Endothelial cell of umbilical vein (primary cell): ENCODE results near the gene MAPK6. TPM values are rescaled to one million over a fixed set of nuclear protein-coding genes. Genes with fewer than 3 reads are reported as not detected.

Experiments used
- BruUV-seq: library from RNA; stranded (reverse); fragments of 400-500 nt; replicated peaks from 2 replicates; lab custom pipeline; 2021; lab: Mats Ljungman, UMichigan
- CTCF ChIA-PET: fragments of 300-600, 350-600 bp; sonication (Branson Sonifier 250); formaldehyde crosslinking; loops from one replicate; lab custom pipeline; 2021; ENCODE audit warnings: antibody characterized with exemption, inconsistent platforms; lab: Charles Lee
- POLR2A ChIA-PET: fragments of 300-600, 350-600 bp; sonication (Branson Sonifier 250); formaldehyde crosslinking; loops from one replicate; lab custom pipeline; 2021; ENCODE audit warnings: antibody characterized with exemption, inconsistent platforms; lab: Charles Lee
- DNase-seq: peaks from one replicate; pipeline ENCODE4 v3.0.0-alpha.2; 2011; ENCODE audit warnings: low read depth, low spot score
- FAIRE-seq: peaks from 2 replicates; lab custom pipeline; 2011; peaks lifted over from hg19 to GRCh38; lab: Jason Lieb, UNC
- H2AFZ ChIP-seq: 2 replicates; pipeline ENCODE4 v1.6.0; 2012; ENCODE audit warnings: low read depth, low read length, control low read depth, inconsistent platforms
- H3K27ac ChIP-seq: 2 replicates; pipeline ENCODE4 v1.5.1; 2011; ENCODE audit warnings: low read depth, mild to moderate bottlenecking, control low read depth, low read length, moderate library complexity; ENCODE audit not compliant: insufficient read depth
- H3K27me3 ChIP-seq, 2 experiments: 2 replicates each; pipeline versions ENCODE4 v1.6.0 to v1.6.1; 2011; ENCODE audit warnings: low read length in 2 of 2, mixed read lengths in 1 of 2; ENCODE audit not compliant: control insufficient read depth in 2 of 2, insufficient read depth in 2 of 2
- H3K36me3 ChIP-seq, 2 experiments: 2 replicates in 1 of 2; 3 replicates in 1 of 2; pipeline ENCODE4 v1.5.1; 2011; ENCODE audit warnings: low read length in 2 of 2, mild to moderate bottlenecking in 1 of 2, moderate library complexity in 1 of 2; ENCODE audit not compliant: control insufficient read depth in 2 of 2, insufficient read depth in 2 of 2; ENCODE audit errors: extremely low read depth in 1 of 2
- H3K4me1 ChIP-seq: 3 replicates; pipeline ENCODE4 v1.5.1; 2011; ENCODE audit warnings: mild to moderate bottlenecking, low read length; ENCODE audit not compliant: control insufficient read depth, insufficient read depth; ENCODE audit errors: extremely low read depth
- H3K4me2 ChIP-seq: 2 replicates; pipeline ENCODE4 v1.6.1; 2011; ENCODE audit warnings: low read length, control low read depth, mixed read lengths; ENCODE audit not compliant: insufficient read depth
- H3K4me3 ChIP-seq, 3 experiments: fragments of 200-600 bp in 1 of 3; sonication (generic), shearing (Covaris generic) in 1 of 3; replicated peaks in 1 of 3; 2 replicates each; pipeline ENCODE4 v1.5.1; 2011 to 2016; ENCODE audit warnings: control low read depth in 3 of 3, low read length in 3 of 3, mild to moderate bottlenecking in 2 of 3, inconsistent platforms in 1 of 3, low read depth in 1 of 3, moderate library complexity in 1 of 3; ENCODE audit not compliant: insufficient read depth in 1 of 3
- H3K79me2 ChIP-seq: 2 replicates; pipeline ENCODE4 v1.6.0; 2012; ENCODE audit warnings: low read length, inconsistent platforms; ENCODE audit not compliant: control insufficient read depth, insufficient read depth
- H3K9ac ChIP-seq: replicated peaks from 2 replicates; pipeline ENCODE3; 2011; ENCODE audit warnings: low read length, control low read depth; ENCODE audit not compliant: insufficient read depth; ENCODE audit errors: extremely low read depth
- H3K9me1 ChIP-seq: replicated peaks from 3 replicates; pipeline ENCODE4 v1.6.0; 2011; ENCODE audit warnings: mild to moderate bottlenecking, low read length; ENCODE audit not compliant: control insufficient read depth, insufficient read depth; ENCODE audit errors: extremely low read depth
- H3K9me3 ChIP-seq: replicated peaks from 2 replicates; pipeline ENCODE4 v1.5.1; 2012; ENCODE audit warnings: low read length, inconsistent platforms; ENCODE audit not compliant: control insufficient read depth, insufficient read depth
- H4K20me1 ChIP-seq: replicated peaks from 2 replicates; pipeline ENCODE3; 2011; ENCODE audit warnings: mild to moderate bottlenecking, low read length; ENCODE audit not compliant: control insufficient read depth, insufficient read depth; ENCODE audit errors: extremely low read depth
- CTCF ChIP-seq, 2 donors: IDR thresholded peaks; 1 replicate in 1 of 2; 2 replicates in 1 of 2; pipeline ENCODE4 v1.5.1; 2011; ENCODE audit warnings: low read length in 2 of 2, mild to moderate bottlenecking in 2 of 2, moderate library complexity in 2 of 2, control low read depth in 1 of 2, inconsistent platforms in 1 of 2, low read depth in 1 of 2; ENCODE audit not compliant: insufficient read depth in 1 of 2; ENCODE audit errors: extremely low read depth in 1 of 2
- EZH2 ChIP-seq: IDR thresholded peaks from 2 replicates; pipeline ENCODE4 v1.6.1; 2012; ENCODE audit warnings: borderline replicate concordance, low read depth, mild to moderate bottlenecking, moderate library complexity, low read length, inconsistent platforms; ENCODE audit not compliant: severe bottlenecking
- FOS ChIP-seq: IDR thresholded peaks from 2 replicates; pipeline ENCODE4 v1.6.1; 2011; ENCODE audit warnings: mild to moderate bottlenecking, low read length, moderate library complexity, borderline replicate concordance; ENCODE audit not compliant: insufficient read depth
- GATA2 ChIP-seq: IDR thresholded peaks from 2 replicates; pipeline ENCODE4 v1.7.0; 2011; ENCODE audit warnings: low read depth, mild to moderate bottlenecking, moderate library complexity, mixed read lengths, low read length; ENCODE audit not compliant: insufficient read length, insufficient read depth
- JUN ChIP-seq: IDR thresholded peaks from 2 replicates; pipeline ENCODE4 v1.6.1; 2011; ENCODE audit warnings: borderline replicate concordance, low read depth; ENCODE audit not compliant: insufficient read length, insufficient read depth
- MYC ChIP-seq: IDR thresholded peaks from one replicate; pipeline ENCODE4 v1.6.1; 2011; ENCODE audit warnings: mild to moderate bottlenecking, low read depth, low read length
- POLR2A ChIP-seq: IDR thresholded peaks from 2 replicates; pipeline ENCODE4 v1.6.1; 2012; ENCODE audit warnings: low read depth, mild to moderate bottlenecking, control low read depth, low read length
- POLR2AphosphoS5 ChIP-seq: IDR thresholded peaks from 2 replicates; pipeline ENCODE4 v1.6.1; 2012; ENCODE audit warnings: low read depth, mild to moderate bottlenecking, control low read depth, low read length, moderate library complexity; ENCODE audit not compliant: insufficient read depth
- dilution Hi-C: fragments of 300-500 bp; cut with MboI; formaldehyde crosslinking; loops from one replicate; pipeline ENCODE4 v1.15.0; 2019; ENCODE audit warnings: low sequenced_read_pairs; ENCODE audit not compliant: extremely low pct_ligation_motif_present
- intact Hi-C: fragments of 100-400 bp; cut with micrococcal nuclease; formaldehyde crosslinking; loops from one replicate; pipeline ENCODE4 v1.10.0; 2022
- polyA plus RNA-seq, 4 experiments: library from polyadenylated mRNA; depleted of rRNA in 3 of 4; stranded (reverse) in 3 of 4; unstranded in 1 of 4; fragments of >200 nt; gene quantifications; 2 replicates each; pipeline versions ENCODE4 v1.2.1 to v1.2.3, GENCODE V29; 2011 to 2012; ENCODE audit warnings: missing spikeins in 1 of 4
- total RNA-seq: library from RNA; stranded (reverse); gene quantifications from 2 replicates; pipeline ENCODE4 v1.2.3, GENCODE V29; 2021
- TF ChIP-seq, protein P1 (sequence below): IDR thresholded peaks from 2 replicates; pipeline ENCODE4 v1.6.1; 2011; ENCODE audit not compliant: insufficient read depth, insufficient read length

The MAPK6 gene
- total and polyA plus RNA-seq, 2 donors (not counting 3 experiments of a cell fraction or from before 2014, with no cell fraction given) = 10.9 to 37.4 TPM

DNA sequence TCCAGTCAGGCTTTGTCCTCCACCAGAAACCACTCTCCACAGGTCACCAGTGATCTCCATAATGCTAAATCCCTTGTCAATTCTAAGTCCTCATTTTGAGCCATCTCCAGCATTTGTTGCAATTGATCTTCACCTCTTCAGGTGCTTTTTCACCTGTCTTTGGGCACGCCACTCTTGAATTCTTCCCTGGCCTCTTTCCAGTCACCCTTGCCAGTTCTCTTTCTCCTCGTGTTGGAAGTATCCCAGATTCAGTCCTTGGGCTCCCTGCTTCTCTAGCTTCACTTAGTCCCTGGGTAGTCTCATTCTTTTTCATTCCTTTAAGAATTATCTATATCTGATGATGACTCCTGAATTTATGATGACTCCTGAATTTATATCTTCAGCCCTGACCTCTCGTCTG lies 37.5 kb downstream of the MAPK6 start:
- Histone ChIP-seq H4K20me1 (no peaks in the 10 kb centered on the region), H3K36me3 (peaks cover 12 to 22% of the 10 kb centered on the region in 2 experiments), H3K9me3 (no peaks in the 10 kb centered on the region), H3K4me2 (no peak overlapping the region), H3K9ac (no peak overlapping the region), H3K4me1 (no peaks in the 10 kb centered on the region), H3K9me1 (no peaks in the 10 kb centered on the region), H3K79me2 (peaks cover 2% of the 10 kb centered on the region), H3K27ac (no peak overlapping the region), H3K27me3 (no peaks in the 10 kb centered on the region), H3K4me3 (no peak overlapping the region), H2AFZ (no peak overlapping the region)
- intact Hi-C loops (no loop called here), dilution Hi-C loops (no loop called here)
- POLR2A ChIA-PET = no interaction called here
- no peak for FAIRE-seq
- no TSS peak for BruUV-seq
- TF ChIP-seq, protein P1, sequence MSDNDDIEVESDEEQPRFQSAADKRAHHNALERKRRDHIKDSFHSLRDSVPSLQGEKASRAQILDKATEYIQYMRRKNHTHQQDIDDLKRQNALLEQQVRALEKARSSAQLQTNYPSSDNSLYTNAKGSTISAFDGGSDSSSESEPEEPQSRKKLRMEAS = no peak
- TF ChIP-seq MYC (no peak), POLR2A (no peak), JUN (no peak), GATA2 (no peak), POLR2AphosphoS5 (no peak), EZH2 (no peak), CTCF (IDR thresholded peaks at IDR 0.05; ENCODE audit: extremely low read depth in 1 of 2, insufficient read depth in 1 of 2, low read depth in 1 of 2, low read length in 2 of 2) (no peak), FOS (no peak)
- DNase-seq = no peak
- CTCF ChIA-PET = interaction anchor here (1.2 kb wide), 1 partner anchor 22 kb away, joined by 3 read pairs; no protein-coding TSS in a partner anchor
